GM21360 (cell line): Measurements from ENCODE around the gene ZBTB46.
"Not testable (repeated sequence)": the region's sequence is repeated elsewhere in the genome, so short reads cannot be mapped to it uniquely, and the experiment has no call there.

Source experiments
- ATAC-seq: cut with Tn5 transposase; IDR thresholded peaks from one replicate; pipeline ENCODE4 v1.9.1; 2021; ENCODE audit warnings: mild to moderate bottlenecking, moderate library complexity; ENCODE audit not compliant: unreplicated experiment

ZBTB46 gene

GRCh38 chr20:63736893-63737694, 94.0 kb downstream of the ZBTB46 start:
- no peak for ATAC-seq

- ATAC-seq: no peak
Observed at GRCh38 chr20:63735859-63736718, 95.0 kb downstream of the ZBTB46 start, which contains the start of gene LIME1. Gene LIME1, plus strand, starts transcription at chr20:63736664. Its CDS starts 886 bp downstream, at chr20:63737550.

GRCh38 chr20:63734946-63735858, 95.9 kb downstream of the ZBTB46 start:
- ATAC-seq: no peak

GRCh38 chr20:63734111-63734945, 96.7 kb downstream of the ZBTB46 start:
- no peak for ATAC-seq

GRCh38 chr20:63733579-63734081, 97.4 kb downstream of the ZBTB46 start:
- no peak for ATAC-seq

GRCh38 chr20:63733117-63733516, 97.9 kb downstream of the ZBTB46 start:
- no peak for ATAC-seq

GRCh38 chr20:63732118-63733095, 98.7 kb downstream of the ZBTB46 start:
- ATAC-seq: no peak

GRCh38 chr20:63731410-63731809, 99.7 kb downstream of the ZBTB46 start:
- no peak for ATAC-seq

- ATAC-seq: not testable (repeated sequence)
Observed at GRCh38 chr20:63730189-63730733, 100.8 kb downstream of the ZBTB46 start.

GRCh38 chr20:63722967-63723622, 108.0 kb downstream of the ZBTB46 start:
- not testable (repeated sequence) for ATAC-seq

- ATAC-seq: no peak
Observed at GRCh38 chr20:63718996-63719395, 112.1 kb downstream of the ZBTB46 start.

- ATAC-seq: no peak
Observed at GRCh38 chr20:63714858-63715257, 116.2 kb downstream of the ZBTB46 start.

- ATAC-seq: no peak
Observed at GRCh38 chr20:63712191-63712590, 118.9 kb downstream of the ZBTB46 start.

GRCh38 chr20:63711085-63711645, 119.9 kb downstream of the ZBTB46 start:
- no peak for ATAC-seq

GRCh38 chr20:63709149-63709527, 121.9 kb downstream of the ZBTB46 start:
- ATAC-seq: no peak

- ATAC-seq: no peak
Observed at GRCh38 chr20:63708301-63709148, 122.5 kb downstream of the ZBTB46 start.
